ENCODE measurements around the gene SIGLECL1.

DNA sequence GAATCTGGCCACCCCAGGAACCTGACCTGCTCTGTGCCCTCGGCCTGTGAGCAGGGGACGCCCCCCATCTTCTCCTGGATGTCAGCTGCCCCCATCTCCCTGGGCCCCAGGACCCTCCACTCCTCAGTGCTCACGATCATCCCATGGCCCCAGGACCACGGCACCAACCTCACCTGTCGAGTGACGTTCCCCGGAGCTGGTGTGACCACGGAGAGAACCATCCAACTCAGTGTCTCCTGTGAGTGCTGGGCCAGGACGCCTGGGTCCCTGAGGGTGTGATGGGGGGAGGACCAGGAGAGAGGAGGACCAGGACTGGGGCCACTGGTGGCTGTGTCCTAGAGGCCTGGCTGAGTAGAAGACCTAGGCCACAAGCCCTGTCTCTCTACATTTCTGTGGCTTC, 39.0 kb upstream of the SIGLECL1 start:
- TF ChIP-seq SP1 (IDR thresholded peaks at IDR 0.05): no peak
- TF ChIP-seq SUZ12 (IDR thresholded peaks at IDR 0.05): no peak
- no peak for TF ChIP-seq TARDBP (IDR thresholded peaks at IDR 0.05)
- TF ChIP-seq, protein P1, sequence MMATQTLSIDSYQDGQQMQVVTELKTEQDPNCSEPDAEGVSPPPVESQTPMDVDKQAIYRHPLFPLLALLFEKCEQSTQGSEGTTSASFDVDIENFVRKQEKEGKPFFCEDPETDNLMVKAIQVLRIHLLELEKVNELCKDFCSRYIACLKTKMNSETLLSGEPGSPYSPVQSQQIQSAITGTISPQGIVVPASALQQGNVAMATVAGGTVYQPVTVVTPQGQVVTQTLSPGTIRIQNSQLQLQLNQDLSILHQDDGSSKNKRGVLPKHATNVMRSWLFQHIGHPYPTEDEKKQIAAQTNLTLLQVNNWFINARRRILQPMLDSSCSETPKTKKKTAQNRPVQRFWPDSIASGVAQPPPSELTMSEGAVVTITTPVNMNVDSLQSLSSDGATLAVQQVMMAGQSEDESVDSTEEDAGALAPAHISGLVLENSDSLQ (IDR thresholded peaks at IDR 0.05): no peak
- no peak for TF ChIP-seq ARNT (IDR thresholded peaks at IDR 0.05)
- TF ChIP-seq FOXA1 (IDR thresholded peaks at IDR 0.05): no peak
- TF ChIP-seq FOXM1 (IDR thresholded peaks at IDR 0.05; ENCODE audit: borderline replicate concordance): no peak
- no peak for TF ChIP-seq FOXK2 (IDR thresholded peaks at IDR 0.05)
- no peak for TF ChIP-seq NFRKB (IDR thresholded peaks at IDR 0.05)
- no peak for TF ChIP-seq ELF4 (IDR thresholded peaks at IDR 0.05)
